Stimulated activated naive CD4-positive, alpha-beta T cell treated with Interleukin-2 at 50 U/mL for 16 hours (primary cell): ENCODE data around the gene FRMD3.

ENCODE experiments used
- DNase-seq: peaks from one replicate; lab custom pipeline; 2025; lab: John Stamatoyannopoulos, UW

FRMD3 gene

GRCh38 chr9:83473488-83473971, 64.7 kb downstream of the FRMD3 start:
- DNase-seq, result no peak

DNA sequence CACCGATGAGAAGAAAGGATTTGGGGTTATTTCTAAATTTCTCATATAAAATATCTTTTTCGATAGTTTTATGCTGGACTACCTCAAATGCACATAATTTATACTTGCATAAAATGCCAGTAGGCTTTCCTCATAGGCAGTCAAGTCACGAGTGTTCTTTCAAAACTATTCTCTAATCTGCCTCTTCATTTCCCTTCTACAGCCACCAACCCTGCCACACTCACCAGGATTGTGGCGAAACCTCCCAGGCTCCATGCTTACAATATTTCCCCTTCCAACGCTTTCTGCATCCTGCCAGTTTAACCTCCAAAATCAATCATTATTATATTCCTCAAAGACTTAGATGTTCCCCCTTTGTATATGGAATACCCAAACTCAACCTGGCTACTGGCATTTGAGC, 65.4 kb downstream of the FRMD3 start:
- no peak for DNase-seq

DNA sequence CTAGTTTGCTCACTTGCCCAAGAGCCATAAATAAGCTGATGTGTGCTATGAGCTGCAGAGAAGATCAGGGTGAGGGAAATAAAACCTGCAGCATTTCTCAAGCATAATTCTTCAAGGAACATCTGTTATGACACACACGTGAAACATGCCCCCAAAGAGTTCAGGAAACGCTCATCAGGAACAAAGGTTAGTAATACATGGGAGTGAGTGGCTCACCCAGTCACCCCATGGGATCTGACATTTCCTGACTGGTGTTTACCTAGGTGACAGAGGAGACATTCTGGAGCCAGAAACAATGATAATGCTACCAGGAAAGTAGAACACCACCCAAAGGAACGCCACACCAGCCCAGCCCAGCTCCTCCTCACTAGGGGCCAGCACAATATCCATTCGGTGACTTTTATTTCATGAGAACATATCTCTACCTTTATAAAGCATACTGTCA, 66.0 kb downstream of the FRMD3 start:
- DNase-seq, result no peak

DNA sequence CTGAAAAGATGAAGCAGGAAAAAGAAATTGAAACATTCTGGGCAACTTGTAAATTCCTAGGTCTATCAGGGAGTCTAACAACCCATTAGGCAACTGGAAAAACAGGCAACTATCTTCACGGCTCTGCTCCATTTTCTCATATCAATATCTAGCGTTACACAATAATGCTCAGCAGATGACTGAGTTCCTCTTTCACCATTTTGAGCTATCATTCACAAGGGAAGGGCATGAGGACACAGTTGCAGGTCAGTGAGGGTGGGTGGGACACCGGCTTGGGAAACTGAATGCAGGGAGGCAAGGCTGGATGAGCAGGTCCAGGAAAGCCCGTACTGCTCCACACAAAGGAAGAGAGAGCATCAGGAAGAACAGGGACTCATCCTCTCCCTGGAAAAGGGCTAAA, 67.0 kb downstream of the FRMD3 start:
- no peak for DNase-seq

DNA sequence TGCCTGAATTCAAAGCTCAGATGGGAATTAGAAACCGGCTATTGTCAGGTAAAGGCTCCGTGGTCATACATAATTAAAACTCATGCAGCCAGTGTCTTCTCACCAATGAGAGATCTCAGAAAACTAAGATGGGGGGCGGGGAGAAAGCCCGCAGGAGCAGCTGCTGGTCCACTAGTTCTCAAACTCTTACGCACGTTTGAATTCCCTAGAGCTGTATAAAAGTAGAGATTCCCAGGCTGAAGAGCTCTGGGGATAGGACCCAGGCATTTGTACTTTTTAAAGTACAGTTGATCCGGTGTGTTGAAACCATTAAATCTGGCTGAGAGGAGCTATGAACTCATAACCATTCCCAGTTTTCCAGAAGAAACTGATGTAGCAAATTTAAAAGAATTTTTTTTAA, 68.5 kb downstream of the FRMD3 start:
- DNase-seq, result no peak

DNA sequence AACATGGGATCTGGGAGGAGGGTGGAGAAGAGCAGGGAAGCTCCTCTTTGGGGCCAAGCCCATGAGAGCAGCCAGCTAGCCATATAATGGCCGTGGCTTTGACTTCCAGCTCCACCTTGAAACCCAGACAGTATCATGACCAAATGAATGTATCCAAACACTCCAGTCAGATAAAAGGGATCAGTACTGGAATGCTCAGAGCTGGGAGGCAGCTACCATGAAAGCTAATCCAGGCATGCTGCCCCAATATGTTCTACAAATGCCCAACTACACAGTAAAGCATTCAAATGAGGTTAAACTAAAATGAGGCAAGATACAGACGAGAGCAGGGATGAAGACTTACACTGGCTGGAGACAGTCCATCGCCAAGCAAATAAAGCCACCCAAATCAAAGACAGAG, 69.4 kb downstream of the FRMD3 start:
- DNase-seq, result no peak

DNA sequence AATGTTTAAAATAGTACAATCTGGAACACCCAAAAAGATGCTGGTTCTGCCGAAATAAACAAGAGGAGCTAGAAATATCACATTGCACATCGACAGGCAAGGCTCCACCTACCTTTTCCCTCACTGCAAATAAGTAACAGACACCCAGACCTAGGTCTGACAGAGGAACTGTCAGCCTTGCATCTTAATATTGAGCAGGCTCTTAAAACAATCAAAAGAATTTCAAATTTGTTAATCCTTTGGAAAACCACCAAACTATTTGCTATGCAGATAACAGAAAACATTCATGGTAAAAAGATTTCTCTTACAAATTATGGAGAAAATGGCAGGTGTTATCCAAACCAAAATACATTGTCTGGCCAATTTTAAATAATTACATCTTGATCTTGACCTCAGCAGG, 71.3 kb downstream of the FRMD3 start:
- DNase-seq, result no peak

GRCh38 chr9:83466351-83466750, 71.8 kb downstream of the FRMD3 start:
- no peak for DNase-seq

DNA sequence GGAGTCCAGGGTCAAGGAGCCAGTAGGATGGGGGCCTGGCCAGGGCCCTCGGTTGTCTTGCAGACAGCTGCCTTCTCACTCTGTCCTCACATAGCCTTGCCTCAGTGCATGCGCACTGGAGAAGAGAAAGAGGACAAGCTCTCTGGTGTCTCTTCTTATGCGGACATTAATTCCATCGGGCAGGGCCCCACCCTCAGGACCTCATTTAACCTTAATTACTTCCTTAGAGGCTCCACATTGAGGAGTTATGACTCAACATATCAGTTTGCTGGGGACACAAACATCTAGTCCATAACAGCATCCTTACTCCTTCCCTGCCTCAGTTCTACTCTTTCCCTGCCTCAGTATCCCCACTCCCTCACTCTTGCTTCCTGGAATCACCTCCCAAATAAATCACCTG, 78.4 kb downstream of the FRMD3 start:
- DNase-seq, result no peak

GRCh38 chr9:83458530-83458929, 79.7 kb downstream of the FRMD3 start:
- no peak for DNase-seq

GRCh38 chr9:83457005-83457404, 81.2 kb downstream of the FRMD3 start:
- no peak for DNase-seq

GRCh38 chr9:83456226-83456625, 82.0 kb downstream of the FRMD3 start:
- no peak for DNase-seq

- DNase-seq, result no peak
These were observed 84.1 kb downstream of the FRMD3 start for GRCh38 chr9:83454076-83454475.

- no peak for DNase-seq
These were observed 86.9 kb downstream of the FRMD3 start for GRCh38 chr9:83451308-83451707.

DNA sequence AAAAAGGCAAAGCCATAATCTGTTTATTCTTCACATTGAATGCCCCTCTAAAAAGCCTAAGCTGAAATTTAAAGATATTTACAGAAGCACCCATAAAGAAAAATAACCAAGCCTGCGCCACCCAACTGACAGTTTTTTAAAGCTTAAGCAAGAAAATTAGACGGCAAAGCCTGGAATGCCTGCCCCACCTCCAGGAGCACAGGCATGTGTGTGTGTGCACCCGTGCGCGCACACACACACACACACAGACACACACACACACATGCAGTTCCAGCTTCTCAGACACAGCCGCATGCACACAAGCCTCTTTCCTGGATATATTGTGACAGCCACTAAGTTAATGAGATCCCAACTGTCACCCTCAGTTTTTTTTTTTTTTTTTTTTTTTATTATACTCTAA, 88.2 kb downstream of the FRMD3 start:
- DNase-seq, result no peak

- no peak for DNase-seq
These were observed 89.0 kb downstream of the FRMD3 start for GRCh38 chr9:83449166-83449565.

DNA sequence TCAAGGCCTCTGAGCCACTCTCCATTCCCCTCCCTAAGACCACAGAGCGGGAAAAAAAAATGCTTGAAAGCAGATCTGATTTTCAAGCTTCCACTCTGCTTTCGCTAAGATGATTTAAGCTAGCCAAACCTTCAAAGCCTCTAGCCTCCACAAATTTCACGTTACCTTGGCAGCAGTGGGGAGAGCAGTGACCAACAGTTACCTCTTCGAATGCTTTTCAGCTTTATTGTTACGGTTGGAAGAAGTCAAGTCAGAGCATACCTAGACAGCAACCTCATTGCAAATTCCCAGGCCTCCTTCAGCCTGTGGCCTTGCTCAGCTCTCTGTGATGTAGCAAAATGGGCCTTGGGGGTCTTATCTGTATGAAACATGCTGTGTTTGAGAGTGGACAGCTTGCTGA, 89.6 kb downstream of the FRMD3 start:
- DNase-seq, result no peak

- DNase-seq, result no peak
These were observed 90.8 kb downstream of the FRMD3 start for GRCh38 chr9:83447351-83447750.

GRCh38 chr9:83445703-83446265, 92.4 kb downstream of the FRMD3 start:
- no peak for DNase-seq

GRCh38 chr9:83444110-83444509, 94.1 kb downstream of the FRMD3 start:
- DNase-seq, result no peak

DNA sequence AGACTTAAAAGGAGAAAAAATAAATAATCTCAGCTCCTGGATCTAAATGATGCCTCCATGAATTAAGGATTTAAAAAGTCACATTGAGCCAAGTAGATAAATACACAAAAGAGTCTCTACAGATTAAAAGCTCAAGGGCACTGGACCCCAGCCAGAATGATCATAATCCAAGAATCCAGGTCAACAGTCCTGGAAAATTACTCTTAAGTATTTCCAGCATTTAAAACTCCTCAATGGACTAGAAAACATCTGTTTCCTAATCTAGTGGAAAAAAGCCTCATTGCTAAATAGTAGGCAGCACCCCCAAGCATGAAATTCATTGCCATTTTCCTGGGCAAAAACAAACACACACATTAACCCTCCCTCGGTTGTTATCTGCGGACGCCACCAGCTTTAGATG, 96.8 kb downstream of the FRMD3 start:
- DNase-seq, result no peak

DNA sequence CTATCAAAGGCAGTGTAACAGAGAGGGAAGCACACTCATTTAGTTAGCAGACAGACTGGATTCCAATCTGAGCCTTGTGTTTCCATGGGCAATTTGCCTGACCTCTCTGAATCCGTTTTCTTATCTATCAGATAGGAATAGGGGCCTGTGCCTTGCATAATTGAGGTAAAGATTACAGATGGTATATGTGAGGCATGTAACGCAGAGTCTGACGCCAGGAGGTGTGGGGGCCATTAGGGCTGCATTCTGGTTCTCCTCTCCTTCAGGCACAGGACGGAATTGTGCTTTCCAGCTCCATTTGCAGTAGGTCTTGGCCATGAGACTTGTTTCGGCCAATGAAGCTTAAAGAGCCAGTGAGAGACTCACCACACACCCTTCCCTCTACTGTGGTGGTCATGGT, 97.6 kb downstream of the FRMD3 start:
- DNase-seq, result no peak

- DNase-seq, result no peak
These were observed 102.9 kb downstream of the FRMD3 start for GRCh38 chr9:83435301-83435700.

- no peak for DNase-seq
These were observed 103.9 kb downstream of the FRMD3 start for GRCh38 chr9:83434254-83434653.

GRCh38 chr9:83433846-83434245, 104.4 kb downstream of the FRMD3 start:
- no peak for DNase-seq
